GM12892 (cell line): Measurements from ENCODE around the gene FRRS1L.

Experiments
- POLR2A ChIP-seq: IDR thresholded peaks from 2 replicates; pipeline ENCODE4 v1.6.1; 2011; ENCODE audit warnings: low read depth, low read length, control low read depth
- POLR2AphosphoS5 ChIP-seq: IDR thresholded peaks from 2 replicates; pipeline ENCODE4 v1.6.1; 2011; ENCODE audit warnings: low read depth, low read length, control low read depth

DNA sequence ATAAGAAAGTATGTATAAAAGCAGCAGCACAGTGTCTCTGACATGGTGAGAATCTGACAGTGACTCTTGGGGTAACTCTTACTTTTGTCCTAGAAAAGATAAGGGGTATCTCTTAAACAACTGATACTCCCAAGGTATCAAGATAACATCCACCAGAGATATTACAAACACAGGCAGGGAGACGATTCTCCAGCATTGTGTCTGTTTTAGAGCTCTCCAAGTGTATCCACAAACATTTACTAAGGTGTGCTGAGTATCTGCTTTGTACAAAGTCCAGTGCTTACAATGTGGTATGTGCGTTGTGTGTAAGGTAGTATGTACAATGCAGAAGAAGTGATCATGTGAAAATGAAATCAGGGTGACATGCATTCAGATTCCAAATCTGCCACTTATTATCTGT is 42.9 kb downstream of the FRRS1L start:
- TF ChIP-seq POLR2A, result no peak
- no peak for TF ChIP-seq POLR2AphosphoS5
